Astrocyte of the cerebellum (primary cell): ENCODE measurements around the gene NBPF15.
A peak's percentile ranks its signal among the peaks of the same experiment; 100 is the strongest.
"Not testable (repeated sequence)": the region's sequence is repeated elsewhere in the genome, so short reads cannot be mapped to it uniquely, and the experiment has no call there.

Experiments
- DNase-seq: peaks from one replicate; pipeline ENCODE4 v3.0.0-alpha.2; 2011; ENCODE audit warnings: low read depth
- H3K4me3 ChIP-seq: 2 replicates; pipeline ENCODE4 v1.5.1; 2011; ENCODE audit warnings: mild to moderate bottlenecking, low read depth, low read length, moderate library complexity
- in situ Hi-C: cut with HindIII; loops from 2 replicates; pipeline ENCODE4 v1.10.0; 2017; ENCODE audit warnings: low sequenced_read_pairs

Gene NBPF15

GRCh38 chr1:144412068-144412471, 49.4 kb downstream of the NBPF15 start:
- in situ Hi-C loops, H3K4me3 ChIP-seq: not testable (repeated sequence)
- peak; percentile 28 for DNase-seq

- DNase-seq, H3K4me3 ChIP-seq, in situ Hi-C loops: not testable (repeated sequence)
Observed at GRCh38 chr1:144402807-144403206, 58.7 kb downstream of the NBPF15 start.

- H3K4me3 ChIP-seq, in situ Hi-C loops, DNase-seq: not testable (repeated sequence)
Observed at GRCh38 chr1:144371651-144372050, 89.8 kb downstream of the NBPF15 start.
